GM12878 (cell line): ENCODE results near the gene NHSL1.

Experiments
- CHD1 ChIP-seq: IDR thresholded peaks from 2 replicates; pipeline ENCODE4 v1.6.1; 2012; ENCODE audit warnings: low read depth, low read length, improper control_type of control experiment
- DPF2 ChIP-seq: fragments of 450-650 bp; IDR thresholded peaks from 2 replicates; pipeline ENCODE4 v1.6.1; 2017; ENCODE audit warnings: mild to moderate bottlenecking
- EP300 ChIP-seq, 2 experiments: fragments of 150-350 bp in 1 of 2; IDR thresholded peaks; 2 replicates each; pipeline ENCODE4 v1.6.1; 2011 to 2012; ENCODE audit warnings: low read depth in 2 of 2, low read length in 2 of 2, borderline replicate concordance in 1 of 2, improper control_type of control experiment in 1 of 2, inconsistent platforms in 1 of 2; ENCODE audit not compliant: control insufficient read depth in 1 of 2
- HCFC1 ChIP-seq: fragments of 150-350 bp; IDR thresholded peaks from 2 replicates; pipeline ENCODE4 v1.6.1; 2014; ENCODE audit warnings: low read length
- HDAC2 ChIP-seq: fragments of 200-600 bp; sonication (generic); IDR thresholded peaks from 2 replicates; pipeline ENCODE4 v1.6.1; 2017
- NFYB ChIP-seq: IDR thresholded peaks from 2 replicates; pipeline ENCODE4 v1.6.1; 2011; ENCODE audit warnings: low read depth, mild to moderate bottlenecking, low read length, improper control_type of control experiment, moderate library complexity; ENCODE audit not compliant: insufficient read depth
- POLR2A ChIP-seq: IDR thresholded peaks from 2 replicates; pipeline ENCODE4 v1.6.1; 2011; ENCODE audit warnings: low read depth, mild to moderate bottlenecking, low read length
- POLR2AphosphoS5 ChIP-seq: IDR thresholded peaks from 2 replicates; pipeline ENCODE4 v1.6.1; 2011; ENCODE audit warnings: mild to moderate bottlenecking, low read length, inconsistent platforms
- RFX5 ChIP-seq: IDR thresholded peaks from 2 replicates; pipeline ENCODE4 v1.6.1; 2011; ENCODE audit warnings: low read depth, low read length, improper control_type of control experiment
- SMC3 ChIP-seq: IDR thresholded peaks from 2 replicates; pipeline ENCODE4 v1.6.1; 2011; ENCODE audit warnings: low read length, improper control_type of control experiment, borderline replicate concordance
- SPI1 ChIP-seq: IDR thresholded peaks from 2 replicates; pipeline ENCODE4 v1.6.1; 2011; ENCODE audit warnings: low read depth, mild to moderate bottlenecking, low read length, moderate library complexity, borderline replicate concordance; ENCODE audit not compliant: insufficient read depth
- TAF1 ChIP-seq: IDR thresholded peaks from 2 replicates; pipeline ENCODE4 v1.6.1; 2011; ENCODE audit warnings: mild to moderate bottlenecking, low read depth, low read length, borderline replicate concordance
- ZNF384 ChIP-seq: IDR thresholded peaks from 2 replicates; pipeline ENCODE4 v1.6.1; 2012; ENCODE audit warnings: low read depth, mild to moderate bottlenecking, low read length, improper control_type of control experiment, borderline replicate concordance
- TF ChIP-seq, protein P1 (sequence below), 3 experiments: IDR thresholded peaks in 2 of 3; conservative IDR thresholded peaks in 1 of 3; 2 replicates each; pipeline ENCODE4 v1.5.1; 2011; ENCODE audit warnings: low read depth in 3 of 3, low read length in 3 of 3, mild to moderate bottlenecking in 3 of 3, control low read depth in 2 of 3, moderate library complexity in 2 of 3, inconsistent platforms in 1 of 3, mixed read lengths in 1 of 3; ENCODE audit not compliant: control insufficient read depth in 2 of 3, insufficient read depth in 1 of 3; ENCODE audit errors: extremely low read depth in 1 of 3

DNA sequence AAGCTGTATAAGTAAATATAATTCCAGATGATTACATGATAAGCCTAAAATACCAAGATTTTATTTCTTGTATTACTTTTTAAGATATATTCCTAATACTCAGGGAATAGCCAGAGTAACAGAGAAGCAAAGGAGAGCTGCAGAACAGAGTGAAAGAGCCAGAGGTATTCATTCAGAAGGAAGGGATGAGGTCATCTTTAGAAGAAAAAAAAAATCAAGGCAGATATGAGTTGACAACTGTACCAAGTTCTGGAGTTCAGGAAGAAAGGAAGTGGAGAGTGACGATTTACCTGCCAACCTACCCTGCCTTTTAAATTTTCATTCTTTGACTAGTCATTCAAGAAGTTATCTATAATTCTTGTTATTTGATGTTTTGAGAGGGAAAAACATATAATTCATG, 28.8 kb upstream of the NHSL1 start:
- no peak for TF ChIP-seq POLR2AphosphoS5
- TF ChIP-seq HCFC1 = no peak
- TF ChIP-seq SMC3 = no peak
- no peak for TF ChIP-seq CHD1
- TF ChIP-seq SPI1 = no peak
- TF ChIP-seq EP300 (IDR thresholded peaks at IDR 0.05; ENCODE audit: borderline replicate concordance in 1 of 2, control insufficient read depth in 1 of 2, low read depth in 2 of 2, low read length in 2 of 2) = no peak
- TF ChIP-seq TAF1 = no peak
- no peak for TF ChIP-seq HDAC2
- TF ChIP-seq NFYB = no peak
- TF ChIP-seq, protein P1, sequence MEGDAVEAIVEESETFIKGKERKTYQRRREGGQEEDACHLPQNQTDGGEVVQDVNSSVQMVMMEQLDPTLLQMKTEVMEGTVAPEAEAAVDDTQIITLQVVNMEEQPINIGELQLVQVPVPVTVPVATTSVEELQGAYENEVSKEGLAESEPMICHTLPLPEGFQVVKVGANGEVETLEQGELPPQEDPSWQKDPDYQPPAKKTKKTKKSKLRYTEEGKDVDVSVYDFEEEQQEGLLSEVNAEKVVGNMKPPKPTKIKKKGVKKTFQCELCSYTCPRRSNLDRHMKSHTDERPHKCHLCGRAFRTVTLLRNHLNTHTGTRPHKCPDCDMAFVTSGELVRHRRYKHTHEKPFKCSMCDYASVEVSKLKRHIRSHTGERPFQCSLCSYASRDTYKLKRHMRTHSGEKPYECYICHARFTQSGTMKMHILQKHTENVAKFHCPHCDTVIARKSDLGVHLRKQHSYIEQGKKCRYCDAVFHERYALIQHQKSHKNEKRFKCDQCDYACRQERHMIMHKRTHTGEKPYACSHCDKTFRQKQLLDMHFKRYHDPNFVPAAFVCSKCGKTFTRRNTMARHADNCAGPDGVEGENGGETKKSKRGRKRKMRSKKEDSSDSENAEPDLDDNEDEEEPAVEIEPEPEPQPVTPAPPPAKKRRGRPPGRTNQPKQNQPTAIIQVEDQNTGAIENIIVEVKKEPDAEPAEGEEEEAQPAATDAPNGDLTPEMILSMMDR (IDR thresholded peaks at IDR 0.05 in 2 of 3, conservative IDR thresholded peaks at IDR 0.05 in 1 of 3; ENCODE audit: control insufficient read depth in 2 of 3, extremely low read depth in 1 of 3, insufficient read depth in 1 of 3, low read depth in 3 of 3, low read length in 3 of 3) = no peak
- TF ChIP-seq DPF2 = no peak
- TF ChIP-seq RFX5 = no peak
- TF ChIP-seq ZNF384 = no peak
- TF ChIP-seq POLR2A = no peak
